HEK293 (cell line): ENCODE measurements around the gene SKI.
A peak's percentile ranks its signal among the peaks of the same experiment; 100 is the strongest.

Experiments
- BCL6B ChIP-seq: fragments of 450-650 bp; formaldehyde crosslinking; IDR thresholded peaks from 2 replicates; pipeline ENCODE4 v1.5.1; 2017; ENCODE audit warnings: missing biosample characterization, missing genetic modification characterization
- GLIS2 ChIP-seq: fragments of 450-650 bp; formaldehyde crosslinking; IDR thresholded peaks from 2 replicates; pipeline ENCODE4 v1.5.1; 2016; ENCODE audit warnings: missing biosample characterization, missing genetic modification characterization
- KLF17 ChIP-seq: fragments of 450-650 bp; formaldehyde crosslinking; IDR thresholded peaks from 2 replicates; pipeline ENCODE4 v1.5.1; 2016; ENCODE audit warnings: missing biosample characterization, missing genetic modification characterization
- SALL2 ChIP-seq: fragments of 450-650 bp; formaldehyde crosslinking; IDR thresholded peaks from 2 replicates; pipeline ENCODE4 v1.5.0; 2017; ENCODE audit warnings: missing biosample characterization, mild to moderate bottlenecking, missing genetic modification characterization, borderline replicate concordance
- ZBTB21 ChIP-seq: fragments of 450-650 bp; formaldehyde crosslinking; IDR thresholded peaks from 2 replicates; pipeline ENCODE4 v1.5.1; 2017; ENCODE audit warnings: missing biosample characterization, missing genetic modification characterization
- ZBTB26 ChIP-seq: fragments of 450-650 bp; formaldehyde crosslinking; optimal IDR thresholded peaks from 2 replicates; pipeline ENCODE3; 2016; ENCODE audit warnings: missing biosample characterization, mild to moderate bottlenecking, missing genetic modification characterization
- ZIC2 ChIP-seq: fragments of 450-650 bp; formaldehyde crosslinking; IDR thresholded peaks from 2 replicates; pipeline ENCODE4 v1.5.1; 2016; ENCODE audit warnings: missing biosample characterization, missing genetic modification characterization
- ZNF148 ChIP-seq: fragments of 450-650 bp; formaldehyde crosslinking; IDR thresholded peaks from 2 replicates; pipeline ENCODE4 v1.5.0; 2017; ENCODE audit warnings: missing biosample characterization, missing genetic modification characterization, borderline replicate concordance
- ZNF335 ChIP-seq: fragments of 450-650 bp; formaldehyde crosslinking; conservative IDR thresholded peaks from 2 replicates; pipeline ENCODE4 v1.5.1; 2016; ENCODE audit warnings: missing biosample characterization, missing genetic modification characterization
- ZNF362 ChIP-seq: fragments of 450-650 bp; formaldehyde crosslinking; IDR thresholded peaks from 2 replicates; pipeline ENCODE4 v1.5.1; 2016; ENCODE audit warnings: missing biosample characterization, missing genetic modification characterization
- ZNF37A ChIP-seq: fragments of 450-650 bp; IDR thresholded peaks from 2 replicates; pipeline ENCODE4 v1.5.1; 2018; ENCODE audit warnings: missing biosample characterization, missing genetic modification characterization
- ZNF510 ChIP-seq: fragments of 450-650 bp; formaldehyde crosslinking; IDR thresholded peaks from 2 replicates; pipeline ENCODE4 v1.5.1; 2018; ENCODE audit warnings: mild to moderate bottlenecking, missing genetic modification characterization, missing biosample characterization; ENCODE audit not compliant: insufficient replicate concordance
- ZNF513 ChIP-seq: fragments of 450-650 bp; IDR thresholded peaks from 2 replicates; pipeline ENCODE4 v1.5.1; 2018; ENCODE audit warnings: missing biosample characterization, missing genetic modification characterization
- ZNF544 ChIP-seq: fragments of 450-650 bp; formaldehyde crosslinking; IDR thresholded peaks from 2 replicates; pipeline ENCODE4 v1.5.0; 2017; ENCODE audit warnings: missing biosample characterization, missing genetic modification characterization
- ZNF645 ChIP-seq: fragments of 450-650 bp; formaldehyde crosslinking; IDR thresholded peaks from 2 replicates; pipeline ENCODE4; 2016; ENCODE audit warnings: missing biosample characterization, missing genetic modification characterization
- ZNF664 ChIP-seq: fragments of 450-650 bp; formaldehyde crosslinking; IDR thresholded peaks from 2 replicates; pipeline ENCODE4 v1.5.1; 2016; ENCODE audit warnings: missing biosample characterization, missing genetic modification characterization
- ZNF701 ChIP-seq: fragments of 450-650 bp; formaldehyde crosslinking; IDR thresholded peaks from 2 replicates; pipeline ENCODE4 v1.5.1; 2016; ENCODE audit warnings: missing biosample characterization, missing genetic modification characterization
- ZNF777 ChIP-seq: fragments of 450-650 bp; formaldehyde crosslinking; IDR thresholded peaks from 2 replicates; pipeline ENCODE4 v1.5.1; 2017; ENCODE audit warnings: missing biosample characterization, missing genetic modification characterization, borderline replicate concordance

SKI gene

GRCh38 chr1:2204415-2205190 lies 23.5 kb upstream of the SKI start (continued):
- TF ChIP-seq ZNF148 (tag by site-specific recombination): no peak
- TF ChIP-seq KLF17: 0 out of 2 replicates have a peak, but pooled peaks have one; percentile 29
- TF ChIP-seq GLIS2 (tag by site-specific recombination): peak; percentile 69
- no peak for TF ChIP-seq SALL2
- TF ChIP-seq ZBTB26: no peak
- 0 out of 2 replicates have a peak, but pooled peaks have one; percentile 8 for TF ChIP-seq ZIC2 (tag by site-specific recombination)
- no peak for TF ChIP-seq ZNF664 (tag by site-specific recombination)
- no peak for TF ChIP-seq ZNF645 (tag by site-specific recombination)
- no peak for TF ChIP-seq ZNF513
- no peak for TF ChIP-seq BCL6B
- no peak for TF ChIP-seq ZNF701
- no peak for TF ChIP-seq ZNF777
- TF ChIP-seq ZNF362 (tag by site-specific recombination): no peak
- no peak for TF ChIP-seq ZBTB21 (tag by site-specific recombination)
- no peak for TF ChIP-seq ZNF37A (tag by site-specific recombination)
- TF ChIP-seq ZNF510: no peak
- no peak for TF ChIP-seq ZNF544 (tag by site-specific recombination)
- TF ChIP-seq ZNF335: 0 out of 2 replicates have a peak, but pooled peaks have one; percentile 29
- TF ChIP-seq, all 188 proteins: peak for 15
